Endothelial cell (in vitro differentiated cells): ENCODE measurements around the gene LRRC32. TPM values are rescaled to one million over a fixed set of nuclear protein-coding genes. Genes with fewer than 3 reads are reported as not detected.

Experiments used
- DNase-seq: peaks from one replicate; pipeline ENCODE4 v3.0.0; 2021; ENCODE audit warnings: low spot score
- H3K27ac Mint-ChIP-seq: one replicate; pipeline ENCODE4 v1.8.0; 2021; ENCODE audit warnings: mixed read lengths, inconsistent platforms; ENCODE audit not compliant: unreplicated experiment
- H3K27me3 Mint-ChIP-seq: one replicate; pipeline ENCODE4 v1.8.0; 2021; ENCODE audit warnings: mild to moderate bottlenecking, moderate library complexity, mixed read lengths, inconsistent platforms; ENCODE audit not compliant: unreplicated experiment
- H3K36me3 Mint-ChIP-seq: one replicate; pipeline ENCODE4 v1.8.0; 2021; ENCODE audit warnings: mild to moderate bottlenecking, low read depth, mixed read lengths, inconsistent platforms; ENCODE audit not compliant: unreplicated experiment
- H3K4me1 Mint-ChIP-seq: one replicate; pipeline ENCODE4 v1.8.0; 2021; ENCODE audit warnings: mild to moderate bottlenecking, mixed read lengths, inconsistent platforms; ENCODE audit not compliant: unreplicated experiment
- H3K4me3 Mint-ChIP-seq: one replicate; pipeline ENCODE4 v1.8.0; 2021; ENCODE audit warnings: mild to moderate bottlenecking, mixed read lengths, inconsistent platforms; ENCODE audit not compliant: unreplicated experiment
- H3K9me3 Mint-ChIP-seq: one replicate; pipeline ENCODE4 v1.8.0; 2021; ENCODE audit warnings: mixed read lengths, inconsistent platforms; ENCODE audit not compliant: unreplicated experiment
- total RNA-seq: library from RNA; stranded (reverse); fragmentation: NEBNext Ultra II Directional; extraction: Animal tissue kit (Norgen Biotek cat#: 25700); gene quantifications from one replicate; pipeline ENCODE4 v1.2.1, GENCODE V29; 2021; ENCODE audit not compliant: unreplicated experiment
- TF ChIP-seq, protein P1 (sequence below): fragments of 200-600 bp; sonication (generic); IDR thresholded peaks from one replicate; pipeline ENCODE4 v1.5.0; 2021; ENCODE audit warnings: antibody characterized with exemption; ENCODE audit not compliant: unreplicated experiment

The LRRC32 gene
- total RNA-seq, 1 donor from 2014 or later = 22.0 TPM

DNA sequence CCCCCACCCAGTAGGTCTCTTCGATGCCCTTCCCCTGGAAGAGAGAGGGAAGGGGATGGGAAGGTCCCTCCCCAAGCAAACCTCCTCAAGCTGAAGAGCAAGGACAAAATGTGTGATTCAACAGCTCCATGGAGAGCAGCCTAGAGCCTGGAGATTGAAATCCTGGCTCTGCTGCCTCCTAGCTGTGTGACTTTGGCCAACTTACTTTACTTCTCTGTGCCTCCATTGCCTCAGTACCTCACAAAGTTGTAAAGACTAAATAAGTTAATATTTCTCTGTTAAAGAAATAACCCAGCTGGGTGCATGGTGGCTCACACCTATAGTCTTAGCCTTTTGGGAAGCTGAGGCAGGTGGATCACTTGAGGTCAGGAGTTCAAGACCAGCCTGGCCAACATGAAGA is 21.1 kb upstream of the LRRC32 start:
- Mint-ChIP-seq H3K27me3 (peaks cover 6% of the 10 kb centered on the region), H3K27ac (no peak overlapping the region), H3K4me3 (no peak overlapping the region), H3K36me3 (no peaks in the 10 kb centered on the region), H3K4me1 (peaks cover 7% of the 10 kb centered on the region), H3K9me3 (no peaks in the 10 kb centered on the region)
- TF ChIP-seq, protein P1, sequence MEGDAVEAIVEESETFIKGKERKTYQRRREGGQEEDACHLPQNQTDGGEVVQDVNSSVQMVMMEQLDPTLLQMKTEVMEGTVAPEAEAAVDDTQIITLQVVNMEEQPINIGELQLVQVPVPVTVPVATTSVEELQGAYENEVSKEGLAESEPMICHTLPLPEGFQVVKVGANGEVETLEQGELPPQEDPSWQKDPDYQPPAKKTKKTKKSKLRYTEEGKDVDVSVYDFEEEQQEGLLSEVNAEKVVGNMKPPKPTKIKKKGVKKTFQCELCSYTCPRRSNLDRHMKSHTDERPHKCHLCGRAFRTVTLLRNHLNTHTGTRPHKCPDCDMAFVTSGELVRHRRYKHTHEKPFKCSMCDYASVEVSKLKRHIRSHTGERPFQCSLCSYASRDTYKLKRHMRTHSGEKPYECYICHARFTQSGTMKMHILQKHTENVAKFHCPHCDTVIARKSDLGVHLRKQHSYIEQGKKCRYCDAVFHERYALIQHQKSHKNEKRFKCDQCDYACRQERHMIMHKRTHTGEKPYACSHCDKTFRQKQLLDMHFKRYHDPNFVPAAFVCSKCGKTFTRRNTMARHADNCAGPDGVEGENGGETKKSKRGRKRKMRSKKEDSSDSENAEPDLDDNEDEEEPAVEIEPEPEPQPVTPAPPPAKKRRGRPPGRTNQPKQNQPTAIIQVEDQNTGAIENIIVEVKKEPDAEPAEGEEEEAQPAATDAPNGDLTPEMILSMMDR = no peak
- no peak for DNase-seq

DNA sequence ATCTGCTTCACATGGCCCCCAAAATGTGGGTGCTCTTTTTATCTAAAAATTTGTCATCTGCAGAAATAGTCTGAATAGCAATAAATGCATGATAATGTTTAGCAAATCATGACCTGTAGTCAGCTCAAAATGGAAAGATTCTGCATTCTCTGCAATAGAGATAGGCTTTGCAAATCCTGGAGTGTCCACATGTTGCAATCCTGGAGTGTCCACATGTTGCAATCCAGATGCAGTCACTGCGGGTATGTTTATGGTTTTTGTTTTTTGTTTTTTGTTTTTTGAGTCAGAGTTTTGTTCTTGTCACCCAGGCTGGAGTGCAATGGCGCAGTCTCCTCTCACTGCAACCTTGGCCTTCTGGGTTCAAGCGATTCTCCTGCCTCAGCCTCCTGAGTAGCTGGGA is 20.2 kb upstream of the LRRC32 start:
- Mint-ChIP-seq H3K9me3 (no peaks in the 10 kb centered on the region), H3K27me3 (peaks cover 5% of the 10 kb centered on the region), H3K4me1 (peaks cover 9% of the 10 kb centered on the region), H3K36me3 (no peaks in the 10 kb centered on the region), H3K4me3 (no peak overlapping the region), H3K27ac (no peak overlapping the region)
- no peak for DNase-seq
- TF ChIP-seq, protein P1 = no peak

DNA sequence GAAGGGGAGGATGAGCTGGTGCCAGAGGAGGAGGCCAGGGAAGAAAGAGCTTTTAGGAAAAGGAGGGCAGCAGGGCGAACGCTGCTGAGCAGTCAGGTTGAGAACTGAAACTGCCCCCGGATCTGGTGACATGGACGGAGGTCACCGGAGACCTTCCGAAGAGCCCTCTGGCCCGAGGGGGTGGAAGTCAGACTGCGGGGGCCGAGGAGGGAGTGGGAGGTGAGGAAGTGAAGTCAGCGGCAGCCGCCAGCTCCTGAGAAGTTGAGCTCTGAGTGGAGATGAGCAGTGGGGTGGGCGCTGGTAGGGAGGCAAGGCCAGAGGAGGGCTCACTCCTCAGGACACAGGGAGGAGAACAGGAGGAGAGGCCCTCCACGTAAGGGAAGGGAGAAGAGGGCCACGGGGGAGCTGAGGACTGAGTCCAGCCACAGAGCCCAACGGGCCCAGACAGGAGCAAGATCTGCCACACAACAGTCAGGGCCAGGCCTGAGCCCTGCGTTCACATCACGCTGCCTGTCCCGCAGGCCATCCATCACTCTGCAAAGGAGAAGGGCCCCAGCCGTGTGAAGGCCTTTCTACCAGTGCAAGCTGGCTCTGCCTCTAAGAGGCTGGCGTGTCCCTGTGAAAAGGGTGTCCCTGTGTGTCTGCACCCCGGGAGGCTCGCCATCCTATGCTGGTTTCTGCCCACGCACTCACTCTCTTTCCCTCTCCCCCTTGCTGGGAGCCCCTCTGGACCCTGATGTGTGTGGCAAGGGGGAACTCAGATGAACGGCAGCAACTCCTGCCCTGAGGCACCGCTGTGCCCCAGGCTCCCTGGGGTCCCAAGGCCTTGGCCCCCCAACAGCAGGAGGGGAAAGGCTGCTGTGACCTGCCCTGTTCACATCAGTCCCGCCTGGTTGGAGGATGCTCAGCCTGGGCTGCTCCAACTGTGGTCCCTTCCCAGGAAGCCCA is 19.0 kb upstream of the LRRC32 start:
- TF ChIP-seq, protein P1 = no peak
- no peaks in the 10 kb centered on the region for H3K9me3 Mint-ChIP-seq
- no peak overlapping the region for H3K4me3 Mint-ChIP-seq
- H3K27ac Mint-ChIP-seq = no peak overlapping the region
- peaks cover 4% of the 10 kb centered on the region for H3K36me3 Mint-ChIP-seq
- peaks cover 7% of the 10 kb centered on the region for H3K27me3 Mint-ChIP-seq
- peaks cover 8% of the 10 kb centered on the region for H3K4me1 Mint-ChIP-seq
- no peak for DNase-seq

GRCh38 chr11:76688146-76688545 is 17.6 kb upstream of the LRRC32 start:
- no peak overlapping the region for H3K27ac Mint-ChIP-seq
- no peaks in the 10 kb centered on the region for H3K9me3 Mint-ChIP-seq
- H3K27me3 Mint-ChIP-seq = peaks cover 11% of the 10 kb centered on the region
- no peak for DNase-seq
- peaks cover 2% of the 10 kb centered on the region for H3K4me1 Mint-ChIP-seq
- H3K36me3 Mint-ChIP-seq = peaks cover 4% of the 10 kb centered on the region
- no peak overlapping the region for H3K4me3 Mint-ChIP-seq
- TF ChIP-seq, protein P1 = no peak
